IMR-90 (cell line): Measurements from ENCODE around the gene TMEM141. TPM values are rescaled to one million over a fixed set of nuclear protein-coding genes. Genes with fewer than 3 reads are reported as not detected.

Experiments used
- ATAC-seq: fragments of 200-7000 bp; cut with Tn5 transposase; 2 replicates; pipeline ENCODE4 v1.9.1; 2020; ENCODE audit warnings: low read depth, mild to moderate bottlenecking, moderate library complexity
- BruUV-seq: library from RNA; stranded (reverse); fragments of 400-500 nt; replicated peaks from 2 replicates; lab custom pipeline; 2021; lab: Mats Ljungman, UMichigan
- CTCF ChIA-PET: fragments of 300-600 bp; formaldehyde crosslinking; extraction: SDS; loops from one replicate; lab custom pipeline; 2021; ENCODE audit warnings: antibody characterized with exemption; lab: Yijun Ruan, JAX
- POLR2A ChIA-PET: fragments of 300-600 bp; sonication (Branson Sonifier 250); formaldehyde crosslinking; loops from one replicate; lab custom pipeline; 2022; ENCODE audit warnings: antibody characterized with exemption; ENCODE audit not compliant: unreplicated experiment; lab: Charles Lee
- DNase-seq: peaks from one replicate; pipeline ENCODE4 v3.0.0; 2013
- H2AFZ ChIP-seq: replicated peaks from 2 replicates; pipeline ENCODE3; 2013; ENCODE audit warnings: low read length, mild to moderate bottlenecking; ENCODE audit not compliant: poor library complexity
- H2AK5ac ChIP-seq: 2 replicates; pipeline ENCODE4 v1.6.1; 2013; ENCODE audit warnings: low read depth, low read length, inconsistent platforms
- H2AK9ac ChIP-seq: replicated peaks from 2 replicates; pipeline ENCODE3; 2013; ENCODE audit warnings: mild to moderate bottlenecking, low read depth, low read length, moderate library complexity; ENCODE audit not compliant: poor library complexity
- H2BK120ac ChIP-seq: 2 replicates; pipeline ENCODE4 v1.6.1; 2013; ENCODE audit warnings: low read depth, low read length, inconsistent platforms
- H2BK15ac ChIP-seq: 3 replicates; pipeline ENCODE4 v1.6.1; 2013; ENCODE audit warnings: low read depth, low read length, inconsistent platforms
- H2BK20ac ChIP-seq: 2 replicates; pipeline ENCODE4 v1.6.1; 2013; ENCODE audit warnings: low read depth, mild to moderate bottlenecking, inconsistent platforms, low read length, moderate library complexity
- H2BK5ac ChIP-seq: 2 replicates; pipeline ENCODE4 v1.6.1; 2013; ENCODE audit warnings: mild to moderate bottlenecking, low read depth, low read length, inconsistent platforms; ENCODE audit not compliant: poor library complexity, severe bottlenecking
- H3K14ac ChIP-seq: replicated peaks from 2 replicates; pipeline ENCODE4 v1.6.1; 2013; ENCODE audit warnings: low read depth, low read length, inconsistent platforms
- H3K18ac ChIP-seq: 2 replicates; pipeline ENCODE4 v1.6.1; 2013; ENCODE audit warnings: low read depth, low read length, control low read depth
- H3K23ac ChIP-seq: 2 replicates; pipeline ENCODE4 v1.6.1; 2013; ENCODE audit warnings: low read depth, low read length, inconsistent platforms
- H3K27ac ChIP-seq: 2 replicates; pipeline ENCODE4 v1.5.1; 2013; ENCODE audit warnings: mild to moderate bottlenecking, control low read depth, low read length; ENCODE audit not compliant: insufficient read depth
- H3K27me3 ChIP-seq: 2 replicates; pipeline ENCODE4 v1.6.1; 2013; ENCODE audit warnings: low read length; ENCODE audit not compliant: control insufficient read depth, insufficient read depth
- H3K36me3 ChIP-seq: 2 replicates; pipeline ENCODE4 v1.6.1; 2013; ENCODE audit warnings: low read length, mixed read lengths; ENCODE audit not compliant: control insufficient read depth, insufficient read depth
- H3K4ac ChIP-seq: 2 replicates; pipeline ENCODE4 v1.6.1; 2013; ENCODE audit warnings: low read depth, low read length, inconsistent platforms
- H3K4me1 ChIP-seq: 2 replicates; pipeline ENCODE4 v1.6.1; 2013; ENCODE audit warnings: low read length, mixed read lengths; ENCODE audit not compliant: control insufficient read depth, insufficient read depth
- H3K4me2 ChIP-seq: 2 replicates; pipeline ENCODE4 v1.6.1; 2013; ENCODE audit warnings: low read depth, mild to moderate bottlenecking, control low read depth, low read length, moderate library complexity
- H3K4me3 ChIP-seq: 2 replicates; pipeline ENCODE4 v1.5.1; 2013; ENCODE audit warnings: low read depth, mild to moderate bottlenecking, control low read depth, low read length, moderate library complexity; ENCODE audit not compliant: insufficient read depth
- H3K56ac ChIP-seq: 2 replicates; pipeline ENCODE4 v1.6.1; 2013; ENCODE audit warnings: low read length, inconsistent platforms; ENCODE audit not compliant: insufficient read depth; ENCODE audit errors: extremely low read depth
- H3K79me1 ChIP-seq, 2 experiments: 2 replicates each; pipeline ENCODE4 v1.6.1; 2013; ENCODE audit warnings: low read length in 2 of 2, inconsistent platforms in 1 of 2, low read depth in 1 of 2
- H3K9ac ChIP-seq: 2 replicates; pipeline ENCODE4 v1.6.1; 2013; ENCODE audit warnings: low read depth, low read length, control low read depth
- H3K9me1 ChIP-seq: 2 replicates; pipeline ENCODE4 v1.6.1; 2013; ENCODE audit warnings: low read length, inconsistent platforms; ENCODE audit not compliant: insufficient read depth
- H3K9me3 ChIP-seq: 2 replicates; pipeline ENCODE4 v1.6.1; 2013; ENCODE audit warnings: low read length; ENCODE audit not compliant: control insufficient read depth, insufficient read depth
- H4K20me1 ChIP-seq: 2 replicates; pipeline ENCODE4 v1.6.1; 2013; ENCODE audit warnings: low read length, inconsistent platforms; ENCODE audit not compliant: insufficient read depth
- H4K5ac ChIP-seq: 2 replicates; pipeline ENCODE4 v1.6.1; 2013; ENCODE audit warnings: mild to moderate bottlenecking, low read depth, low read length, control low read depth
- H4K8ac ChIP-seq, 2 experiments: 2 replicates each; pipeline ENCODE4 v1.6.1; 2013; ENCODE audit warnings: low read depth in 2 of 2, low read length in 2 of 2, control low read depth in 1 of 2, inconsistent platforms in 1 of 2
- H4K91ac ChIP-seq: 2 replicates; pipeline ENCODE4 v1.6.1; 2013; ENCODE audit warnings: low read depth, low read length, inconsistent platforms; ENCODE audit not compliant: insufficient read depth
- BHLHE40 ChIP-seq: fragments of 150-350 bp; IDR thresholded peaks from 2 replicates; pipeline ENCODE4 v1.6.1; 2016; ENCODE audit warnings: mild to moderate bottlenecking, low read depth, low read length
- CEBPB ChIP-seq: IDR thresholded peaks from 2 replicates; pipeline ENCODE4 v1.6.1; 2012; ENCODE audit warnings: low read depth, low read length, improper control_type of control experiment
- CHD1 ChIP-seq: IDR thresholded peaks from 2 replicates; pipeline ENCODE4 v1.6.1; 2012; ENCODE audit warnings: low read depth, low read length, improper control_type of control experiment
- CTCF ChIP-seq: conservative IDR thresholded peaks from 2 replicates; pipeline ENCODE4 v1.5.1; 2012; ENCODE audit warnings: mild to moderate bottlenecking, low read depth, low read length, improper control_type of control experiment
- ELK1 ChIP-seq: fragments of 150-350 bp; IDR thresholded peaks from 2 replicates; pipeline ENCODE4 v1.6.1; 2016; ENCODE audit warnings: low read depth, mild to moderate bottlenecking, low read length, moderate library complexity, borderline replicate concordance
- FOS ChIP-seq: fragments of 150-350 bp; IDR thresholded peaks from 2 replicates; pipeline ENCODE4 v1.6.1; 2016; ENCODE audit warnings: low read depth, low read length
- MAFK ChIP-seq: IDR thresholded peaks from 2 replicates; pipeline ENCODE4 v1.6.1; 2012; ENCODE audit warnings: low read depth, low read length, improper control_type of control experiment
- MAZ ChIP-seq: IDR thresholded peaks from 2 replicates; pipeline ENCODE4 v1.6.1; 2012; ENCODE audit warnings: low read depth, mild to moderate bottlenecking, low read length, improper control_type of control experiment, moderate library complexity, borderline replicate concordance
- MXI1 ChIP-seq: IDR thresholded peaks from 2 replicates; pipeline ENCODE4 v1.6.1; 2012; ENCODE audit warnings: low read depth, mild to moderate bottlenecking, low read length, moderate library complexity, borderline replicate concordance
- NFE2L2 ChIP-seq: fragments of 150-350 bp; IDR thresholded peaks from 2 replicates; pipeline ENCODE4 v1.6.1; 2016; ENCODE audit warnings: low read depth, mild to moderate bottlenecking, low read length
- POLR2A ChIP-seq: IDR thresholded peaks from 2 replicates; pipeline ENCODE4 v1.6.1; 2012; ENCODE audit warnings: mild to moderate bottlenecking, low read depth, low read length
- RAD21 ChIP-seq: IDR thresholded peaks from 2 replicates; pipeline ENCODE4 v1.6.1; 2012; ENCODE audit warnings: low read length, improper control_type of control experiment
- RCOR1 ChIP-seq: IDR thresholded peaks from 2 replicates; pipeline ENCODE4 v1.6.1; 2012; ENCODE audit warnings: mild to moderate bottlenecking, low read length, improper control_type of control experiment; ENCODE audit not compliant: insufficient replicate concordance
- RFX5 ChIP-seq: IDR thresholded peaks from 2 replicates; pipeline ENCODE4 v1.8.0; 2012; ENCODE audit warnings: low read depth, mild to moderate bottlenecking, low read length, moderate library complexity
- SMC3 ChIP-seq: fragments of 150-350 bp; IDR thresholded peaks from 2 replicates; pipeline ENCODE4 v1.6.1; 2016; ENCODE audit warnings: low read depth, mild to moderate bottlenecking, antibody characterized with exemption, low read length, moderate library complexity
- WGBS, 2 experiments: methylation state at CpG; one replicate each; pipeline versions ENCODE4 v1.1.5 to v1.1.7; 2013; ENCODE audit warnings: missing lambda C conversion rate in 2 of 2; ENCODE audit not compliant: insufficient read length in 1 of 2; ENCODE audit errors: extremely low coverage in 2 of 2; 5-methylcytosine and 5-hydroxymethylcytosine counted together
- dilution Hi-C: fragments of 300-500 bp; cut with HindIII; formaldehyde crosslinking; loops from one replicate; pipeline ENCODE4 v1.14.3; 2018; ENCODE audit warnings: low sequenced_read_pairs; ENCODE audit not compliant: unreplicated experiment
- in situ Hi-C: fragments of 300-500 bp; cut with MboI; formaldehyde crosslinking; loops from 3 replicates; pipeline ENCODE4 v1.14.3; 2019; ENCODE audit warnings: low sequenced_read_pairs, inconsistent platforms, mixed read lengths
- intact Hi-C: fragments of 100-400 bp; cut with micrococcal nuclease; formaldehyde crosslinking; loops from 2 replicates; pipeline ENCODE4 v1.10.0; 2022
- polyA plus RNA-seq, 3 experiments: library from polyadenylated mRNA; depleted of rRNA; stranded (reverse); fragments of >200 nt; gene quantifications; 2 replicates each; pipeline ENCODE4 v1.2.3, GENCODE V29; 2012; ENCODE audit warnings: low replicate concordance in 1 of 3
- total RNA-seq: library from RNA; depleted of rRNA; stranded (reverse); fragments of >200 nt; gene quantifications from 2 replicates; pipeline ENCODE4 v1.2.3, GENCODE V29; 2012
- TF ChIP-seq, protein P1 (sequence below): fragments of 150-350 bp; IDR thresholded peaks from 2 replicates; pipeline ENCODE4 v1.6.1; 2017; ENCODE audit warnings: mild to moderate bottlenecking, antibody characterized with exemption, low read length, low read depth

Gene TMEM141
- total and polyA plus RNA-seq, 2 of the 4 experiments (the other 2 are of a cell fraction), result 39.1 to 77.8 TPM

DNA sequence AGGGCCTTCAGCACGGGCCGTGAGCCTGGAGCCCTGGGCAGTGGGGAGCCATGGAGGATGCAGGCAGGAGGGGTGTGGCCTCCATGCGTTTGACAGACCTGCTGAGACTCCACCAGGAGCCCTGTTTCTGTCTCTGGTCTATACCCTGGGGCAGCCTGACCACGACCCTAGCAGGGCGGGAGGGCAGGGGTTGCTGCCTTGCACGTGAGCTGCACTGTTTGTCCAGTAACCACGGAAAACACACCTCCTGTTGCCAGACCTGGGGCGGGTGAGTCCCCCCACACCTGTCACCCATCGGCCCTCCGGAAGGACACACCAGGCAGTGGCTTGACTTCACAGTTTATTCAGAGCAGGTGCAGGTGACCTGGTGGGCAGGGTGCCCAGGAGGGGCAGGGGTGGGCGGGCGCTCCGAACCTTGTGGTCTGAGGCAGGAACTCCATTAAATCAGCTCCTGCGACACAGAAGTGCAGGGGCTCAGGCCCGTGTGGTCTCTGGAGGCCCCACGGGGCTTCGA is 37.0 kb upstream of the TMEM141 start:
- H3K18ac ChIP-seq, result no peak overlapping the region
- peaks cover 6% of the 10 kb centered on the region for H3K27me3 ChIP-seq
- no peak overlapping the region for H3K27ac ChIP-seq
- H2BK20ac ChIP-seq, result no peak overlapping the region
- H3K36me3 ChIP-seq, result no peaks in the 10 kb centered on the region
- no peaks in the 10 kb centered on the region for H3K79me1 ChIP-seq
- H4K91ac ChIP-seq, result no peak overlapping the region
- WGBS, 2 experiments, result 79% methylated on average over 12 of the region's 17 CpGs; no CpG with 5 or more reads in 1 of the 2 experiments
- dilution Hi-C loops (no loop called here), intact Hi-C loops (no loop called here), in situ Hi-C loops (no loop called here)
- no peak overlapping the region for H3K56ac ChIP-seq
- no peak overlapping the region for H2AK5ac ChIP-seq
- no TSS peak for BruUV-seq
- H3K23ac ChIP-seq, result no peak overlapping the region
- no peak overlapping the region for H4K5ac ChIP-seq
- no peak overlapping the region for H2AFZ ChIP-seq
- no peaks in the 10 kb centered on the region for H4K20me1 ChIP-seq
- TF ChIP-seq BHLHE40, result no peak
- no peak for TF ChIP-seq MAZ
- no peak for TF ChIP-seq NFE2L2
- TF ChIP-seq RAD21, result no peak
- no peak for TF ChIP-seq FOS
- no peak for TF ChIP-seq CHD1
- TF ChIP-seq RCOR1, result no peak
- no peak for TF ChIP-seq POLR2A
- no peak for TF ChIP-seq RFX5
- TF ChIP-seq MXI1, result no peak
- no peak for TF ChIP-seq SMC3
- TF ChIP-seq MAFK, result no peak
- no peak for TF ChIP-seq CEBPB
- TF ChIP-seq, protein P1, sequence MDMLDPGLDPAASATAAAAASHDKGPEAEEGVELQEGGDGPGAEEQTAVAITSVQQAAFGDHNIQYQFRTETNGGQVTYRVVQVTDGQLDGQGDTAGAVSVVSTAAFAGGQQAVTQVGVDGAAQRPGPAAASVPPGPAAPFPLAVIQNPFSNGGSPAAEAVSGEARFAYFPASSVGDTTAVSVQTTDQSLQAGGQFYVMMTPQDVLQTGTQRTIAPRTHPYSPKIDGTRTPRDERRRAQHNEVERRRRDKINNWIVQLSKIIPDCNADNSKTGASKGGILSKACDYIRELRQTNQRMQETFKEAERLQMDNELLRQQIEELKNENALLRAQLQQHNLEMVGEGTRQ, result no peak
- TF ChIP-seq ELK1, result no peak
- no peak for TF ChIP-seq CTCF
- H4K8ac ChIP-seq, result no peak overlapping the region
- DNase-seq, result no peak
- no peak overlapping the region for H3K4me2 ChIP-seq
- H2BK5ac ChIP-seq, result no peak overlapping the region
- no peak overlapping the region for H3K14ac ChIP-seq
- no peak overlapping the region for H2AK9ac ChIP-seq
- no peak overlapping the region for H2BK120ac ChIP-seq
- no peak overlapping the region for H3K4ac ChIP-seq
- ChIA-PET POLR2A (no interaction called here), CTCF (no interaction called here)
- H3K9me1 ChIP-seq, result no peaks in the 10 kb centered on the region
- H2BK15ac ChIP-seq, result no peak overlapping the region
- no peak overlapping the region for H3K9ac ChIP-seq
- peaks cover 16% of the 10 kb centered on the region for H3K9me3 ChIP-seq
- no peak overlapping the region for H3K4me3 ChIP-seq
- H3K4me1 ChIP-seq, result no peaks in the 10 kb centered on the region
- no peak for ATAC-seq
